Hepatic stellate cell (primary cell): ENCODE results near the gene PLOD2.

Experiments used
- DNase-seq: peaks from one replicate; pipeline ENCODE4 v3.0.0; 2011; ENCODE audit warnings: low spot score

Gene PLOD2

GRCh38 chr3:146160964-146161662 lies at the start of gene PLOD2:
TSS of gene PLOD2 (minus strand) at chr3:146161184. CDS start at chr3:146160989, 195 bp downstream.
- peak; percentile 78 for DNase-seq

GRCh38 chr3:146209371-146209770 lies 48.4 kb upstream of the PLOD2 start:
- no peak for DNase-seq

- DNase-seq, result no peak
Measured at GRCh38 chr3:146203776-146204175, 42.8 kb upstream of the PLOD2 start.

GRCh38 chr3:146200461-146201220 lies 39.7 kb upstream of the PLOD2 start:
- DNase-seq, result no peak

GRCh38 chr3:146199762-146200161 lies 38.8 kb upstream of the PLOD2 start:
- no peak for DNase-seq

GRCh38 chr3:146196789-146197188 lies 35.8 kb upstream of the PLOD2 start:
- no peak for DNase-seq

GRCh38 chr3:146195605-146196004 lies 34.6 kb upstream of the PLOD2 start:
- no peak for DNase-seq

GRCh38 chr3:146195030-146195429 lies 34.0 kb upstream of the PLOD2 start:
- no peak for DNase-seq

- DNase-seq, result no peak
Measured at GRCh38 chr3:146191051-146191450, 30.1 kb upstream of the PLOD2 start.

- peak; percentile 13 for DNase-seq
Measured at GRCh38 chr3:146189519-146190173, 28.7 kb upstream of the PLOD2 start.

- DNase-seq, result no peak
Measured at GRCh38 chr3:146187334-146187950, 26.5 kb upstream of the PLOD2 start.

- no peak for DNase-seq
Measured at GRCh38 chr3:146184241-146185015, 23.4 kb upstream of the PLOD2 start.

GRCh38 chr3:146181216-146181615 lies 20.2 kb upstream of the PLOD2 start:
- DNase-seq, result no peak

- DNase-seq, result no peak
Measured at GRCh38 chr3:146180376-146180775, 19.4 kb upstream of the PLOD2 start.

GRCh38 chr3:146178006-146178689 lies 17.2 kb upstream of the PLOD2 start:
- DNase-seq, result no peak

- no peak for DNase-seq
Measured at GRCh38 chr3:146177519-146177918, 16.5 kb upstream of the PLOD2 start.

- DNase-seq, result no peak
Measured at GRCh38 chr3:146177072-146177471, 16.1 kb upstream of the PLOD2 start.

- no peak for DNase-seq
Measured at GRCh38 chr3:146172586-146172985, 11.6 kb upstream of the PLOD2 start.

- no peak for DNase-seq
Measured at GRCh38 chr3:146170591-146170990, 9.6 kb upstream of the PLOD2 start.

GRCh38 chr3:146169891-146170290 lies 8.9 kb upstream of the PLOD2 start:
- no peak for DNase-seq

GRCh38 chr3:146166826-146167225 lies 5.8 kb upstream of the PLOD2 start:
- no peak for DNase-seq
